HEK293 (cell line): ENCODE data around the gene ZNF710.

Source experiments
- CTCF ChIA-PET: fragments of 350-600 bp; formaldehyde crosslinking; extraction: SDS; loops from one replicate; lab custom pipeline; 2021; ENCODE audit warnings: antibody characterized with exemption; lab: Yijun Ruan, JAX
- POLR2A ChIA-PET: fragments of 300-600 bp; formaldehyde crosslinking; extraction: SDS; loops from one replicate; lab custom pipeline; 2020; ENCODE audit warnings: antibody characterized with exemption, inconsistent platforms; lab: Yijun Ruan, JAX
- H3K27ac ChIP-seq: fragments of 200-500 bp; sonication (Bioruptor generic); 2 replicates; pipeline ENCODE4 v1.5.1; 2014; ENCODE audit warnings: low read depth, low read length, control low read depth, inconsistent platforms; ENCODE audit errors: extremely low read depth
- H3K36me3 ChIP-seq, 2 experiments: fragments of 200-500 bp in 1 of 2; sonication (Bioruptor generic) in 1 of 2; 1 replicate in 1 of 2; 2 replicates in 1 of 2; pipeline ENCODE4 v1.5.1; 2014 to 2017; ENCODE audit warnings: inconsistent platforms in 2 of 2, low read length in 2 of 2; ENCODE audit not compliant: control insufficient read depth in 2 of 2, insufficient read depth in 1 of 2
- H3K4me1 ChIP-seq: fragments of 200-500 bp; sonication (Bioruptor generic); 2 replicates; pipeline ENCODE4 v1.5.1; 2014; ENCODE audit warnings: mild to moderate bottlenecking, low read length, inconsistent platforms; ENCODE audit not compliant: control insufficient read depth, insufficient read depth
- H3K4me3 ChIP-seq: 2 replicates; pipeline ENCODE4 v1.5.1; 2011; ENCODE audit warnings: low read depth, mild to moderate bottlenecking, control low read depth, low read length, moderate library complexity
- H3K9me3 ChIP-seq: fragments of 200-500 bp; sonication (Bioruptor generic); 2 replicates; pipeline ENCODE4 v1.5.1; 2014; ENCODE audit warnings: low read depth, low read length, inconsistent platforms; ENCODE audit not compliant: control insufficient read depth, insufficient read depth
- FEZF1 ChIP-seq: fragments of 450-650 bp; formaldehyde crosslinking; IDR thresholded peaks from 2 replicates; pipeline ENCODE4 v1.5.1; 2016; ENCODE audit warnings: missing biosample characterization, missing genetic modification characterization
- GLIS1 ChIP-seq: fragments of 450-650 bp; formaldehyde crosslinking; IDR thresholded peaks from 2 replicates; pipeline ENCODE4 v1.5.1; 2016; ENCODE audit warnings: missing biosample characterization, missing genetic modification characterization
- IKZF3 ChIP-seq: fragments of 450-650 bp; IDR thresholded peaks from 2 replicates; pipeline ENCODE4 v1.5.0; 2018; ENCODE audit warnings: missing biosample characterization, mild to moderate bottlenecking, missing genetic modification characterization, moderate library complexity
- KLF16 ChIP-seq: fragments of 450-650 bp; formaldehyde crosslinking; IDR thresholded peaks from 2 replicates; pipeline ENCODE4 v1.5.1; 2017; ENCODE audit warnings: missing biosample characterization, missing genetic modification characterization
- PRDM1 ChIP-seq: fragments of 450-650 bp; formaldehyde crosslinking; IDR thresholded peaks from 2 replicates; pipeline ENCODE4; 2016; ENCODE audit warnings: missing biosample characterization, missing genetic modification characterization
- RBAK ChIP-seq: fragments of 450-650 bp; formaldehyde crosslinking; IDR thresholded peaks from 2 replicates; pipeline ENCODE4 v1.5.1; 2016; ENCODE audit warnings: missing biosample characterization, missing genetic modification characterization
- REPIN1 ChIP-seq: fragments of 450-650 bp; formaldehyde crosslinking; IDR thresholded peaks from 2 replicates; pipeline ENCODE4 v1.5.1; 2017; ENCODE audit warnings: missing biosample characterization, missing genetic modification characterization, low read depth
- SP2 ChIP-seq: fragments of 450-650 bp; formaldehyde crosslinking; IDR thresholded peaks from 2 replicates; pipeline ENCODE4 v1.5.1; 2016; ENCODE audit warnings: missing biosample characterization, missing genetic modification characterization
- YY2 ChIP-seq: fragments of 450-650 bp; formaldehyde crosslinking; IDR thresholded peaks from 2 replicates; pipeline ENCODE4 v1.5.1; 2016; ENCODE audit warnings: missing biosample characterization, missing genetic modification characterization
- ZBTB10 ChIP-seq: fragments of 450-650 bp; formaldehyde crosslinking; IDR thresholded peaks from 2 replicates; pipeline ENCODE4 v1.5.1; 2016; ENCODE audit warnings: missing biosample characterization, missing genetic modification characterization
- ZBTB20 ChIP-seq: fragments of 450-650 bp; formaldehyde crosslinking; IDR thresholded peaks from 2 replicates; pipeline ENCODE4 v1.5.1; 2016; ENCODE audit warnings: missing biosample characterization, missing genetic modification characterization
- ZBTB7A ChIP-seq: fragments of 450-650 bp; formaldehyde crosslinking; IDR thresholded peaks from 2 replicates; pipeline ENCODE4 v1.5.1; 2016; ENCODE audit warnings: low read depth, missing biosample characterization, missing genetic modification characterization
- ZEB2 ChIP-seq: fragments of 450-650 bp; formaldehyde crosslinking; IDR thresholded peaks from 2 replicates; pipeline ENCODE4 v1.5.1; 2016; ENCODE audit warnings: missing biosample characterization, missing genetic modification characterization
- ZFP41 ChIP-seq: fragments of 450-650 bp; formaldehyde crosslinking; IDR thresholded peaks from 2 replicates; pipeline ENCODE4 v1.5.1; 2016; ENCODE audit warnings: missing biosample characterization, missing genetic modification characterization, borderline replicate concordance
- ZNF26 ChIP-seq: fragments of 450-650 bp; formaldehyde crosslinking; IDR thresholded peaks from 2 replicates; pipeline ENCODE4 v1.5.1; 2016; ENCODE audit warnings: missing biosample characterization, missing genetic modification characterization
- ZNF292 ChIP-seq: fragments of 450-650 bp; formaldehyde crosslinking; IDR thresholded peaks from 2 replicates; pipeline ENCODE4 v1.5.1; 2016; ENCODE audit warnings: low read depth, missing biosample characterization, missing genetic modification characterization, borderline replicate concordance
- ZNF335 ChIP-seq: fragments of 450-650 bp; formaldehyde crosslinking; conservative IDR thresholded peaks from 2 replicates; pipeline ENCODE4 v1.5.1; 2016; ENCODE audit warnings: missing biosample characterization, missing genetic modification characterization
- ZNF354C ChIP-seq: fragments of 450-650 bp; formaldehyde crosslinking; IDR thresholded peaks from 2 replicates; pipeline ENCODE4 v1.5.1; 2016; ENCODE audit warnings: missing biosample characterization, missing genetic modification characterization, low read depth, borderline replicate concordance
- ZNF423 ChIP-seq: fragments of 450-650 bp; formaldehyde crosslinking; IDR thresholded peaks from 2 replicates; pipeline ENCODE4 v1.5.1; 2016; ENCODE audit warnings: missing biosample characterization, missing genetic modification characterization
- ZNF433 ChIP-seq: fragments of 450-650 bp; formaldehyde crosslinking; IDR thresholded peaks from 2 replicates; pipeline ENCODE4 v1.5.1; 2016; ENCODE audit warnings: missing biosample characterization, missing genetic modification characterization, low read depth
- ZNF548 ChIP-seq: fragments of 450-650 bp; formaldehyde crosslinking; IDR thresholded peaks from 2 replicates; pipeline ENCODE4 v1.5.1; 2016; ENCODE audit warnings: missing biosample characterization, missing genetic modification characterization
- ZNF596 ChIP-seq: fragments of 450-650 bp; IDR thresholded peaks from 2 replicates; pipeline ENCODE4 v1.5.0; 2018; ENCODE audit warnings: missing biosample characterization, mild to moderate bottlenecking, missing genetic modification characterization, moderate library complexity
- ZNF707 ChIP-seq: fragments of 450-650 bp; formaldehyde crosslinking; IDR thresholded peaks from 2 replicates; pipeline ENCODE4 v1.5.1; 2016; ENCODE audit warnings: missing biosample characterization, missing genetic modification characterization
- TF ChIP-seq, protein P1 (sequence below): fragments of 450-650 bp; formaldehyde crosslinking; IDR thresholded peaks from 2 replicates; pipeline ENCODE4 v1.5.1; 2016; ENCODE audit warnings: missing biosample characterization, missing genetic modification characterization
- TF ChIP-seq, protein P2 (sequence below): fragments of 450-650 bp; formaldehyde crosslinking; optimal IDR thresholded peaks from 2 replicates; pipeline ENCODE3; 2016; ENCODE audit warnings: missing biosample characterization, mild to moderate bottlenecking, missing genetic modification characterization
- TF ChIP-seq, protein P3 (sequence below): fragments of 450-650 bp; formaldehyde crosslinking; IDR thresholded peaks from 2 replicates; pipeline ENCODE4; 2016; ENCODE audit warnings: missing biosample characterization, missing genetic modification characterization

Gene ZNF710

GRCh38 chr15:90001683-90002427, 731 bp downstream of the ZNF710 start (continued):
- TF ChIP-seq ZNF354C (tag by site-specific recombination) (no peak), ZFP41 (tag by site-specific recombination) (no peak), ZNF596 (peak; percentile 97), FEZF1 (tag by site-specific recombination) (no peak), ZBTB20 (peak; percentile 51; the same call in 1 of the 2 replicates), PRDM1 (tag by site-specific recombination) (peak; percentile 80), IKZF3 (tag by site-specific recombination) (0 out of 2 replicates have a peak, but pooled peaks have one; percentile 34), ZNF423 (tag by site-specific recombination) (no peak), RBAK (tag by site-specific recombination) (no peak), ZNF292 (tag by site-specific recombination) (no peak)
- TF ChIP-seq, protein P1, sequence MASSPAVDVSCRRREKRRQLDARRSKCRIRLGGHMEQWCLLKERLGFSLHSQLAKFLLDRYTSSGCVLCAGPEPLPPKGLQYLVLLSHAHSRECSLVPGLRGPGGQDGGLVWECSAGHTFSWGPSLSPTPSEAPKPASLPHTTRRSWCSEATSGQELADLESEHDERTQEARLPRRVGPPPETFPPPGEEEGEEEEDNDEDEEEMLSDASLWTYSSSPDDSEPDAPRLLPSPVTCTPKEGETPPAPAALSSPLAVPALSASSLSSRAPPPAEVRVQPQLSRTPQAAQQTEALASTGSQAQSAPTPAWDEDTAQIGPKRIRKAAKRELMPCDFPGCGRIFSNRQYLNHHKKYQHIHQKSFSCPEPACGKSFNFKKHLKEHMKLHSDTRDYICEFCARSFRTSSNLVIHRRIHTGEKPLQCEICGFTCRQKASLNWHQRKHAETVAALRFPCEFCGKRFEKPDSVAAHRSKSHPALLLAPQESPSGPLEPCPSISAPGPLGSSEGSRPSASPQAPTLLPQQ (tag by site-specific recombination), result peak; percentile 34; the same call in 1 of the 2 replicates
- TF ChIP-seq, protein P2, sequence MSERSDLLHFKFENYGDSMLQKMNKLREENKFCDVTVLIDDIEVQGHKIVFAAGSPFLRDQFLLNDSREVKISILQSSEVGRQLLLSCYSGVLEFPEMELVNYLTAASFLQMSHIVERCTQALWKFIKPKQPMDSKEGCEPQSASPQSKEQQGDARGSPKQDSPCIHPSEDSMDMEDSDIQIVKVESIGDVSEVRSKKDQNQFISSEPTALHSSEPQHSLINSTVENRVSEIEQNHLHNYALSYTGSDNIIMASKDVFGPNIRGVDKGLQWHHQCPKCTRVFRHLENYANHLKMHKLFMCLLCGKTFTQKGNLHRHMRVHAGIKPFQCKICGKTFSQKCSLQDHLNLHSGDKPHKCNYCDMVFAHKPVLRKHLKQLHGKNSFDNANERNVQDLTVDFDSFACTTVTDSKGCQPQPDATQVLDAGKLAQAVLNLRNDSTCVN (tag by site-specific recombination), result peak; percentile 55

GRCh38 chr15:90002428-90002844, 1.3 kb downstream of the ZNF710 start:
- H3K27ac ChIP-seq, result peak overlapping the region; percentile 48; the same call in 1 of the 2 replicates
- CTCF ChIA-PET, result interaction anchor here (1.1 to 3.4 kb wide), 2 partner anchors 13 to 69 kb away, joined by 4 to 16 read pairs; no protein-coding TSS in a partner anchor
- POLR2A ChIA-PET, result interaction anchor here (1.0 to 1.4 kb wide), 2 partner anchors 91 to 252 kb away, joined by 3 read pairs; partner anchors contain the start of gene MESP1
- no peaks in the 10 kb centered on the region for H3K9me3 ChIP-seq
- H3K4me3 ChIP-seq, result peak overlapping the region; percentile 64
- no peaks in the 10 kb centered on the region for H3K36me3 ChIP-seq
- H3K4me1 ChIP-seq, result peaks cover 22% of the 10 kb centered on the region
- TF ChIP-seq ZNF548, result no peak
- TF ChIP-seq, protein P3, sequence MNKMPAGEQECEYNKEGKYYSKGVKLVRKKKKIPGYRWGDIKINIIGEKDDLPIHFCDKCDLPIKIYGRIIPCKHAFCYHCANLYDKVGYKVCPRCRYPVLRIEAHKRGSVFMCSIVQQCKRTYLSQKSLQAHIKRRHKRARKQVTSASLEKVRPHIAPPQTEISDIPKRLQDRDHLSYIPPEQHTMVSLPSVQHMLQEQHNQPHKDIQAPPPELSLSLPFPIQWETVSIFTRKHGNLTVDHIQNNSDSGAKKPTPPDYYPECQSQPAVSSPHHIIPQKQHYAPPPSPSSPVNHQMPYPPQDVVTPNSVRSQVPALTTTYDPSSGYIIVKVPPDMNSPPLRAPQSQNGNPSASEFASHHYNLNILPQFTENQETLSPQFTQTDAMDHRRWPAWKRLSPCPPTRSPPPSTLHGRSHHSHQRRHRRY (tag by site-specific recombination), result no peak
- no peak for TF ChIP-seq ZBTB10 (tag by site-specific recombination)
- peak; percentile 21; the same call in 1 of the 2 replicates for TF ChIP-seq ZEB2
- no peak for TF ChIP-seq ZNF26
- peak; percentile 80 for TF ChIP-seq ZNF335
- no peak for TF ChIP-seq ZBTB7A
- TF ChIP-seq REPIN1 (tag by site-specific recombination), result no peak
- no peak for TF ChIP-seq YY2 (tag by site-specific recombination)
- TF ChIP-seq ZNF707 (tag by site-specific recombination), result no peak
- TF ChIP-seq ZNF433, result no peak
- TF ChIP-seq, protein P2 (tag by site-specific recombination), result peak; percentile 60
- TF ChIP-seq SP2 (tag by site-specific recombination), result peak; percentile 56
- peak; percentile 18; the same call in 1 of the 2 replicates for TF ChIP-seq KLF16
- 0 out of 2 replicates have a peak, but pooled peaks have one; percentile 21 for TF ChIP-seq GLIS1
